ENCODE results near the gene RBCK1. TPM values are rescaled to one million over a fixed set of nuclear protein-coding genes. Genes with fewer than 3 reads are reported as not detected.

Gene RBCK1
- total and polyA plus RNA-seq, 12 donors, result 55.2 to 339 (median 128) TPM

DNA sequence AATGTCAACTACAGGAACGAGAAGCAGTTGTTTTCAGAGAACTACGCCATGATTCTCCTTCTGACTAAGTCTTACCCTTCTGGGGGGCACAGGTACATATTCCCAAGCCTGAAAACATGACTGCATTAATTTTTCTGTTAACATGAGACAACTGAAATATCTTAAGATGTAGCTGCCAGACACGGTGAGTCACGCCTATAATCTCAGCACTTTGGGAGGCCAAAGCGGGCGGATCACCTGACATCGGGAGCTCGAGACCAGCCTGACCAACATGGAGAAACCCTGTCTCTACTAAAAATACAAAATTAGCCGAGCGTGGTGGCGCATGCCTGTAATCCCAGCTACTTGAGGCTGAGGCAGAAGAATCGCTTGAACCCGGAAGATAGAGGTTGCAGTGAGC lies 32.5 kb downstream of the RBCK1 start:
- Histone ChIP-seq H3K36me3 (replicated peaks in 1 of 2) (peaks cover 0 to 93% of the 10 kb centered on the region in 2 donors), H3K27me3 (no peaks in the 10 kb centered on the region), H3K27ac (no peak overlapping the region), H3K9me3 (replicated peaks in 1 of 3) (no peaks in the 10 kb centered on the region), H3K4me1 (replicated peaks in 1 of 2) (peaks cover 19 to 25% of the 10 kb centered on the region in 2 donors), H3K4me3 (no peak overlapping the region)
- intact Hi-C loops (cut with DNase I), result no loop called here
- peak in 1 of 7 donors; percentile 11 for DNase-seq
- TF ChIP-seq, protein P1, sequence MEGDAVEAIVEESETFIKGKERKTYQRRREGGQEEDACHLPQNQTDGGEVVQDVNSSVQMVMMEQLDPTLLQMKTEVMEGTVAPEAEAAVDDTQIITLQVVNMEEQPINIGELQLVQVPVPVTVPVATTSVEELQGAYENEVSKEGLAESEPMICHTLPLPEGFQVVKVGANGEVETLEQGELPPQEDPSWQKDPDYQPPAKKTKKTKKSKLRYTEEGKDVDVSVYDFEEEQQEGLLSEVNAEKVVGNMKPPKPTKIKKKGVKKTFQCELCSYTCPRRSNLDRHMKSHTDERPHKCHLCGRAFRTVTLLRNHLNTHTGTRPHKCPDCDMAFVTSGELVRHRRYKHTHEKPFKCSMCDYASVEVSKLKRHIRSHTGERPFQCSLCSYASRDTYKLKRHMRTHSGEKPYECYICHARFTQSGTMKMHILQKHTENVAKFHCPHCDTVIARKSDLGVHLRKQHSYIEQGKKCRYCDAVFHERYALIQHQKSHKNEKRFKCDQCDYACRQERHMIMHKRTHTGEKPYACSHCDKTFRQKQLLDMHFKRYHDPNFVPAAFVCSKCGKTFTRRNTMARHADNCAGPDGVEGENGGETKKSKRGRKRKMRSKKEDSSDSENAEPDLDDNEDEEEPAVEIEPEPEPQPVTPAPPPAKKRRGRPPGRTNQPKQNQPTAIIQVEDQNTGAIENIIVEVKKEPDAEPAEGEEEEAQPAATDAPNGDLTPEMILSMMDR (IDR thresholded peaks at IDR 0.05), result no peak
- no peak for TF ChIP-seq POLR2A (IDR thresholded peaks at IDR 0.05)
- WGBS, 4 donors, result 88 to 94% (median 91%) methylated on average over 13 of the region's 13 CpGs

DNA sequence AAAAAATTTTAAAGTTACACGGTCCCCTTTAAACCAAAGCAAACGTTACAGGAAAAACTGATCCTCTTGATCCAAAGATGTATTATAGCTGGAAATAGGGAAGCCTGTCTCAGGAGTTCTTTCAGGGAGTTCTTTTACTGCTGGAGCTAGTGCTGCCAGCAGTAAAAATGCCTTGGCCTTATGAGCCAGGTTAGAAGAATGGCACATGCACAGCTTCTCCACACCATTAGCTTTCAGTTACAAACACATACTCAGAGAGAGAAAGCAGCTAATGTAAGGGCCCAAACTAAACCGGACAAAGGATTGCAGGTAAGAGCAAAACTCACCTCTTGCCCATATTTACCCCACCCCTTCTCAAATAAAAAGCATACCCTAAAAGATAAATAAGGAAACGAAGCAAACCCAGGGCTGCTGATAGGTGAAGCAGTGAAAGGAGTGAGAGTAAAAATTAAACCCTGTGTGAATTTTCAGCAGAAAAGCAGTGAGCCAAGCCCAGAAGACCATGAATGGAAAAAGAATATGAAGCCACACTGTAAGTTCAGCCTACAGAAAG lies 35.2 kb downstream of the RBCK1 start:
- 91 to 95% (median 92%) methylated on average over 4 of the region's 4 CpGs for WGBS, 4 donors
- peaks cover 0 to 83% of the 10 kb centered on the region in 2 donors for H3K36me3 ChIP-seq (replicated peaks in 1 of 2)
- H3K27me3 ChIP-seq, result no peaks in the 10 kb centered on the region
- intact Hi-C loops (cut with DNase I), result no loop called here
- peaks cover 24% of the 10 kb centered on the region in 2 donors for H3K4me1 ChIP-seq (replicated peaks in 1 of 2)
- H3K9me3 ChIP-seq (replicated peaks in 1 of 3), result no peaks in the 10 kb centered on the region
- TF ChIP-seq, protein P1 (IDR thresholded peaks at IDR 0.05), result no peak
- no peak for TF ChIP-seq POLR2A (IDR thresholded peaks at IDR 0.05)
- peak overlapping the region in 1 of 5 donors; percentile 63 for H3K27ac ChIP-seq
- no peak overlapping the region for H3K4me3 ChIP-seq
- no peak for DNase-seq

DNA sequence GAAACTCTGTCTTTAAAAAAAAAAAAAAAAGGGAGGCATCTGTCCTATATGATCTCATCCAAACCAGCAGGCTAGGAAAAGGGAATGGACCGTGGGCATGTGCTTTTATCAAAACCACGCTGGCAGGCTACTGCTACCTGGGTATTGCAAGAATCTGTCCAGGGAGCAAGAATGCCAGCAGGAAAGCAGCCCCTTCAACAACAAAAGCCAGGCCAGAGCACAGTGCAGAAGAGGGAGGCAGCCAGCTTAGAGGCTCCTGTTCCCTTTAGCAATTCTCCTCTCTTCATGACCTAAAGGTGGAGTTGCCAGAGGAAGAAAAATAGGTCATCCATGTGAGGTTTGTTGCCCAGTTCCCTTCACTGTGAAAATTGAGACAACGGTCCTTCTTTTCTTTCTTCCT lies 36.0 kb downstream of the RBCK1 start:
- H3K36me3 ChIP-seq (replicated peaks in 1 of 2), result peaks cover 0 to 75% of the 10 kb centered on the region in 2 donors
- H3K4me3 ChIP-seq, result no peak overlapping the region
- peaks cover 24% of the 10 kb centered on the region in 2 donors for H3K4me1 ChIP-seq (replicated peaks in 1 of 2)
- H3K27me3 ChIP-seq, result no peaks in the 10 kb centered on the region
- TF ChIP-seq, protein P1 (IDR thresholded peaks at IDR 0.05), result no peak
- peak in 1 of 7 donors; percentile 12 for DNase-seq
- 64 to 78% (median 73%) methylated on average over 3 of the region's 3 CpGs for WGBS, 4 donors
- peak overlapping the region in 2 of 5 donors; percentile 43 to 63 for H3K27ac ChIP-seq
- intact Hi-C loops (cut with DNase I), result no loop called here
- no peaks in the 10 kb centered on the region for H3K9me3 ChIP-seq (replicated peaks in 1 of 3)

DNA sequence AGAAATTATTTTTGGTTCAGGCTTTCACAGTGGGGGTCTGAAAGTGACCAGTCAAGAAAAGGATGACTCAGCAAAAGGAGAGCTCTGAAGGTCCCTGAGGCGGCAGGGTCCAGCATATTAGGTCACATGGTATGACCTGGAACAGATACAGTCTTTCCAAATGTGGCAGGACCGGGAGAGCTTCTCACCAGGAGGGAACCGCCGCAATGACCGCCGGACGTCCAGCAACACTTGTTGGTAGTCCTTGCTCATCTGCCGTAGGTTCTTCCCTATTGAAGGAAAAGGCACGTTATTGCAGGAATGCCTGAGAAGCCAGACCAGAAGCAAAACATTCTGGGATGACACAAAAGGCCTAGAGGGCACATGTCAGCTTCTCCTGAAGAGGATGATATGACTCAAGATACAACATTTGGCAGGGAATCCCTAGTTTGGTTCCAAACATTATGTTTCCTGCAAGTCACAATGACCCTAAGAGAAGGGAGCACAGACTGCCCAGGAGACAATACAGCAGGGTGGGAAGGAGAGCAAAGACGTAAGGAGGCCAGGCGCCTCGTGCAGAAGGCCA lies 36.8 kb downstream of the RBCK1 start:
- H3K9me3 ChIP-seq (replicated peaks in 1 of 3), result no peaks in the 10 kb centered on the region
- no peaks in the 10 kb centered on the region for H3K27me3 ChIP-seq
- H3K36me3 ChIP-seq (replicated peaks in 1 of 2), result peaks cover 0 to 67% of the 10 kb centered on the region in 2 donors
- intact Hi-C loops (cut with DNase I), result no loop called here
- peak in 1 of 2 donors; percentile 14 for TF ChIP-seq POLR2A (IDR thresholded peaks at IDR 0.05)
- TF ChIP-seq, protein P1 (IDR thresholded peaks at IDR 0.05), result no peak
- whole genome bisulfite sequencing, 4 donors, result 41 to 52% (median 48%) methylated on average over 11 to 12 of the region's 12 CpGs
- peaks cover 24% of the 10 kb centered on the region in 2 donors for H3K4me1 ChIP-seq (replicated peaks in 1 of 2)
- no peak overlapping the region for H3K4me3 ChIP-seq
- peak in 6 of 7 donors; percentile 52 to 74 (median 60) for DNase-seq
- H3K27ac ChIP-seq, result peak overlapping the region in 4 of 5 donors; percentile 0 to 76 (median 53)

Data from adrenal gland (tissue), 12 donors.